Heart left ventricle (tissue), 16 donors: Measurements from ENCODE around the gene THAP3. TPM values are rescaled to one million over a fixed set of nuclear protein-coding genes. Genes with fewer than 3 reads are reported as not detected.
"Not testable (repeated sequence)": the region's sequence is repeated elsewhere in the genome, so short reads cannot be mapped to it uniquely, and the experiment has no call there.

Experiments
- ATAC-seq, 4 donors: fragments of 200-7000 bp; cut with Tn5 transposase; one replicate each; pipeline ENCODE4 v1.9.1; 2020 to 2022; ENCODE audit warnings: moderate library complexity in 4 of 4, mild to moderate bottlenecking in 3 of 4, moderate number of reproducible peaks in 1 of 4
- DNase-seq, 5 donors: peaks; one replicate each; pipeline ENCODE4 v3.0.0-alpha.2; 2020
- H3K27ac ChIP-seq, 12 donors: fragments of 200-600 bp; sonication (generic) in 4 of 12; one replicate each; pipeline versions ENCODE4 v1.5.0 to v1.8.0; 2016 to 2022; ENCODE audit warnings: mild to moderate bottlenecking in 2 of 12
- H3K27me3 ChIP-seq, 9 donors: fragments of 200-600 bp; sonication (generic) in 2 of 9; one replicate each; pipeline versions ENCODE4 v1.5.1 to v1.8.0; 2016 to 2022; ENCODE audit warnings: mild to moderate bottlenecking in 3 of 9
- H3K36me3 ChIP-seq, 9 donors: fragments of 200-600 bp; sonication (generic) in 2 of 9; one replicate each; pipeline versions ENCODE4 v1.5.0 to v1.8.0; 2018 to 2022; ENCODE audit warnings: mild to moderate bottlenecking in 2 of 9
- H3K4me1 ChIP-seq, 12 donors: fragments of 200-600 bp; sonication (generic) in 4 of 12; one replicate each; pipeline versions ENCODE4 v1.5.0 to v1.8.0; 2016 to 2022; ENCODE audit warnings: mild to moderate bottlenecking in 3 of 12
- H3K4me3 ChIP-seq, 12 donors: fragments of 200-600 bp; sonication (generic) in 4 of 12; one replicate each; pipeline versions ENCODE4 v1.5.0 to v1.8.0; 2017 to 2022; ENCODE audit warnings: mild to moderate bottlenecking in 9 of 12, moderate library complexity in 4 of 12
- H3K9me3 ChIP-seq, 12 donors: fragments of 200-600 bp; sonication (generic) in 4 of 12; one replicate each; pipeline versions ENCODE4 v1.5.0 to v1.8.0; 2016 to 2022; ENCODE audit warnings: mild to moderate bottlenecking in 1 of 12
- POLR2A ChIP-seq, 2 donors: fragments of 450-650 bp; IDR thresholded peaks; one replicate each; pipeline ENCODE4 v1.6.1; 2017; ENCODE audit warnings: antibody characterized with exemption in 2 of 2, mild to moderate bottlenecking in 2 of 2, moderate library complexity in 2 of 2
- WGBS, 4 donors: extraction: QIAGEN DNeasy Blood & Tissue Kit in 2 of 4; methylation state at CpG; one replicate each; pipeline versions ENCODE4 v1.1.5 to v1.1.7; 2013 to 2018; 5-methylcytosine and 5-hydroxymethylcytosine counted together
- intact Hi-C, 10 donors: fragments of 100-400 bp; cut with DNase I; formaldehyde crosslinking; loops; one replicate each; pipeline versions ENCODE4 v1.11.1 to v1.14.2; 2022
- polyA plus RNA-seq, 2 donors: library from polyadenylated mRNA; stranded (reverse); fragments of 200-250 nt; gene quantifications; one replicate each; pipeline ENCODE4 v1.2.3, GENCODE V29; 2013
- total RNA-seq, 9 donors: library from RNA; depleted of rRNA in 2 of 9; stranded (reverse); fragments of >200 nt in 2 of 9; fragmentation: NEBNext Ultra II Directional in 3 of 9; extraction: Animal tissue kit (Norgen Biotek cat#: 25700) in 3 of 9; gene quantifications; one replicate each; pipeline versions ENCODE4 v1.1.0 to v1.2.4, GENCODE V29; 2016 to 2023
- TF ChIP-seq, protein P1 (sequence below), 12 donors: fragments of 200-600 bp; sonication (generic) in 4 of 12; IDR thresholded peaks; one replicate each; pipeline versions ENCODE4 v1.5.0 to v1.8.0; 2018 to 2022; ENCODE audit warnings: antibody characterized with exemption in 12 of 12, mild to moderate bottlenecking in 5 of 12
- donor health status: ischemic (EF 13 %, LVEDD 7.1; RV severe dilation, severe dysfunction).
- donor health status: healthy with polysubstance abuse.
- donor health status: DM: no; HTN: yes; CAD: no.
- donor health status: DM: no; HTN: no; CAD: no.
- donor health status: ischemic (EF 25% LVEDD 6.9; RV normal size, moderate dysfunction).
- donor health status: ischemic (EF 25% LVEDD 5.7; RV mildly dilated, moderate dysfunction).
- donor health status: healthy.
- donor health status: DM: yes; HTN: yes; CAD: no.
- donor health status: ischemic (EF 35%, LVEDD 5.7; RV mildly dilated, moderate dysfunction).
- donor health status: nonischemic (EF 11% LVEDD 7.7; RV severe dilation, severe dysfunction).
- donor health status: DM: yes; HTN: yes; CAD: no.
- donor health status: PGD.
- donor health status: ischemic (EF 29% LVEDD 5.4; RV normal size, mild dysfunction).
- donor health status: nonischemic (EF 23%, LVEDD 6.1; RV moderate dilation, normal function).

Gene THAP3
- total and polyA plus RNA-seq, 11 donors = 7.5 to 22.1 (median 14.0) TPM

- H3K9me3 ChIP-seq = no peaks in the 10 kb centered on the region
- peaks cover 2 to 100% (median 94%) of the 10 kb centered on the region in 9 donors for H3K36me3 ChIP-seq
- H3K27me3 ChIP-seq = no peaks in the 10 kb centered on the region
- TF ChIP-seq, protein P1, sequence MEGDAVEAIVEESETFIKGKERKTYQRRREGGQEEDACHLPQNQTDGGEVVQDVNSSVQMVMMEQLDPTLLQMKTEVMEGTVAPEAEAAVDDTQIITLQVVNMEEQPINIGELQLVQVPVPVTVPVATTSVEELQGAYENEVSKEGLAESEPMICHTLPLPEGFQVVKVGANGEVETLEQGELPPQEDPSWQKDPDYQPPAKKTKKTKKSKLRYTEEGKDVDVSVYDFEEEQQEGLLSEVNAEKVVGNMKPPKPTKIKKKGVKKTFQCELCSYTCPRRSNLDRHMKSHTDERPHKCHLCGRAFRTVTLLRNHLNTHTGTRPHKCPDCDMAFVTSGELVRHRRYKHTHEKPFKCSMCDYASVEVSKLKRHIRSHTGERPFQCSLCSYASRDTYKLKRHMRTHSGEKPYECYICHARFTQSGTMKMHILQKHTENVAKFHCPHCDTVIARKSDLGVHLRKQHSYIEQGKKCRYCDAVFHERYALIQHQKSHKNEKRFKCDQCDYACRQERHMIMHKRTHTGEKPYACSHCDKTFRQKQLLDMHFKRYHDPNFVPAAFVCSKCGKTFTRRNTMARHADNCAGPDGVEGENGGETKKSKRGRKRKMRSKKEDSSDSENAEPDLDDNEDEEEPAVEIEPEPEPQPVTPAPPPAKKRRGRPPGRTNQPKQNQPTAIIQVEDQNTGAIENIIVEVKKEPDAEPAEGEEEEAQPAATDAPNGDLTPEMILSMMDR (IDR thresholded peaks at IDR 0.05) = no peak
- no peak for TF ChIP-seq POLR2A (IDR thresholded peaks at IDR 0.05)
- whole genome bisulfite sequencing, 4 donors = 89 to 94% (median 91%) methylated on average over 9 of the region's 9 CpGs
- peaks cover 0 to 15% (median 0%) of the 10 kb centered on the region in 12 donors for H3K4me1 ChIP-seq
- intact Hi-C loops = loop anchor here in 2 of 10 donors (5.0 to 10.0 kb wide), 3 partner anchors 70 to 153 kb away; partner anchors contain the start of gene TAS1R1 (in 1 of the 2)
- H3K4me3 ChIP-seq = peak overlapping the region in 2 of 12 donors; percentile 10 to 14
- H3K27ac ChIP-seq = peak overlapping the region in 5 of 12 donors; percentile 18 to 73 (median 39)
- ATAC-seq = no peak
- no peak for DNase-seq
Observed at GRCh38 chr1:6637770-6638169, 13.1 kb downstream of the THAP3 start.

DNA sequence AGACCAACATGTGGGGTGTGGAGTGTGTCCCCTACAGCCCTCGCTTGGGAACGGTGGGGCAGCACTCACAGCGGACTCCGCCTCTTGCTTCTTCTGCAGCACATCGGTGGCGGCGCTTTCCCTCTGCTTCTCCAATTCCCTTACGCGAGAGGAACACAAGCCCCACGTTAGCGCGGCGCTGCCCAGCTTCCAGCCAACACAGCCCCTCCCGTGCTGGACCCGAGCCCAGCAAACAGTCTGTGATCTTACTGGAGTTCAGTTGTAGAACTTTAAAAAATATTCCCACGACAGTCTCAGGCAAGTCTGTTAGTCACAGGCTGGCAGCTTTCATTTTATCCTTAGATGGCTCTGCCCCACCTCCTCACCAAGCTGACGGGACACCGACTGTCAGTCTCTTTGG lies 13.6 kb downstream of the THAP3 start:
- TF ChIP-seq POLR2A (IDR thresholded peaks at IDR 0.05) = no peak
- TF ChIP-seq, protein P1 (IDR thresholded peaks at IDR 0.05) = no peak
- H3K27me3 ChIP-seq = no peaks in the 10 kb centered on the region
- ATAC-seq (peak; percentile 24 to 70 (median 49)), DNase-seq (peak; percentile 75 to 89 (median 81))
- H3K27ac ChIP-seq = peak overlapping the region in 8 of 12 donors; percentile 20 to 73 (median 48)
- peaks cover 2 to 100% (median 94%) of the 10 kb centered on the region in 9 donors for H3K36me3 ChIP-seq
- H3K9me3 ChIP-seq = no peaks in the 10 kb centered on the region
- 66 to 78% (median 71%) methylated on average over 5 to 18 of the region's 18 CpGs for WGBS, 4 donors
- peak overlapping the region in 2 of 12 donors; percentile 10 to 14 for H3K4me3 ChIP-seq
- intact Hi-C loops = loop anchor here in 2 of 10 donors (5.0 to 10.0 kb wide), 3 partner anchors 71 to 153 kb away; partner anchors contain the start of gene TAS1R1 (in 1 of the 2)
- peaks cover 0 to 15% (median 0%) of the 10 kb centered on the region in 12 donors for H3K4me1 ChIP-seq

GRCh38 chr1:6640867-6641266 lies 16.2 kb downstream of the THAP3 start:
- not testable (repeated sequence) for ATAC-seq, H3K9me3 ChIP-seq, H3K27me3 ChIP-seq, H3K4me3 ChIP-seq, DNase-seq, H3K27ac ChIP-seq
- Histone ChIP-seq H3K36me3 (peaks cover 2 to 99% (median 91%) of the 10 kb centered on the region in 9 donors), H3K4me1 (peaks cover 0 to 12% (median 0%) of the 10 kb centered on the region in 12 donors)
- WGBS, 4 donors = 93 to 96% (median 94%) methylated on average over 3 of the region's 3 CpGs
- intact Hi-C loops = loop anchor here in 3 of 10 donors (10.0 kb wide), 1 partner anchor 156 kb away; no protein-coding TSS in a partner anchor

GRCh38 chr1:6645018-6645417 lies 20.4 kb downstream of the THAP3 start:
- H3K4me3 ChIP-seq = no peak overlapping the region
- peaks cover 0 to 68% (median 58%) of the 10 kb centered on the region in 9 donors for H3K36me3 ChIP-seq
- no peak for DNase-seq
- ATAC-seq = no peak
- intact Hi-C loops = loop anchor here in 7 of 10 donors (5.0 to 10.0 kb wide), 3 partner anchors 88 to 160 kb away; partner anchors contain the start of gene TAS1R1 (in 2 of the 7)
- no peaks in the 10 kb centered on the region for H3K9me3 ChIP-seq
- H3K27me3 ChIP-seq = no peaks in the 10 kb centered on the region
- TF ChIP-seq POLR2A (IDR thresholded peaks at IDR 0.05) = no peak
- TF ChIP-seq, protein P1 (IDR thresholded peaks at IDR 0.05) = no peak
- no peak overlapping the region for H3K27ac ChIP-seq
- WGBS, 4 donors = 88 to 94% (median 91%) methylated on average over 7 of the region's 7 CpGs
- no peaks in the 10 kb centered on the region for H3K4me1 ChIP-seq
